GM23338 (cell line): ENCODE results near the gene DUSP1. TPM values are rescaled to one million over a fixed set of nuclear protein-coding genes. Genes with fewer than 3 reads are reported as not detected.

Source experiments
- ATAC-seq: fragments of 200-7000 bp; cut with Tn5 transposase; 3 replicates; pipeline ENCODE4 v1.9.1; 2020
- DNase-seq: peaks from one replicate; pipeline ENCODE4 v3.0.0-alpha.2; 2015; ENCODE audit warnings: low spot score
- H2AFZ ChIP-seq: fragments of 200-600 bp; sonication (generic); 2 replicates; pipeline ENCODE4 v1.8.0; 2016; ENCODE audit warnings: antibody characterized with exemption, mild to moderate bottlenecking, moderate library complexity
- H3F3A ChIP-seq: fragments of 200-600 bp; sonication (generic); replicated peaks from 2 replicates; pipeline ENCODE4 v1.8.0; 2017; ENCODE audit warnings: antibody characterized with exemption, mixed run types, low read depth
- H3K27ac ChIP-seq: fragments of 200-600 bp; sonication (generic); 2 replicates; pipeline ENCODE4 v1.6.1; 2016; ENCODE audit warnings: low read depth
- H3K27me3 ChIP-seq: fragments of 200-600 bp; sonication (generic); 2 replicates; pipeline ENCODE4 v1.8.0; 2016; ENCODE audit warnings: mild to moderate bottlenecking, mixed run types, moderate library complexity; ENCODE audit not compliant: insufficient read depth
- H3K36me3 ChIP-seq: fragments of 200-600 bp; sonication (generic); 2 replicates; pipeline ENCODE4 v1.8.0; 2016; ENCODE audit warnings: mild to moderate bottlenecking; ENCODE audit not compliant: insufficient read depth
- H3K4me1 ChIP-seq: fragments of 200-600 bp; sonication (generic); 2 replicates; pipeline ENCODE4 v1.8.0; 2016; ENCODE audit warnings: mild to moderate bottlenecking, moderate library complexity; ENCODE audit not compliant: insufficient read depth
- H3K4me2 ChIP-seq: fragments of 200-600 bp; sonication (generic); 2 replicates; pipeline ENCODE4 v1.7.1; 2017; ENCODE audit warnings: mixed run types
- H3K4me3 ChIP-seq: fragments of 200-600 bp; sonication (generic); 2 replicates; pipeline ENCODE4 v1.6.1; 2016; ENCODE audit warnings: mixed run types
- H3K79me2 ChIP-seq: fragments of 200-600 bp; sonication (generic); replicated peaks from 2 replicates; pipeline ENCODE4 v1.8.0; 2017; ENCODE audit warnings: mild to moderate bottlenecking; ENCODE audit not compliant: insufficient read depth
- H3K9me2 ChIP-seq: fragments of 200-600 bp; sonication (generic); 2 replicates; pipeline ENCODE4 v1.8.0; 2017; ENCODE audit not compliant: insufficient read depth
- H4K20me1 ChIP-seq: fragments of 200-600 bp; sonication (generic); replicated peaks from 2 replicates; pipeline ENCODE4 v1.8.0; 2017; ENCODE audit warnings: mild to moderate bottlenecking; ENCODE audit not compliant: insufficient read depth
- H3K27ac Mint-ChIP-seq: 2 replicates; pipeline ENCODE4 v1.8.0; 2020; ENCODE audit warnings: inconsistent platforms, mild to moderate bottlenecking, moderate library complexity, mixed read lengths
- H3K27me3 Mint-ChIP-seq: 3 replicates; pipeline ENCODE4 v1.8.0; 2022; ENCODE audit warnings: low read depth, mild to moderate bottlenecking, moderate library complexity, mixed read lengths, inconsistent platforms; ENCODE audit not compliant: insufficient read depth, poor library complexity
- H3K36me3 Mint-ChIP-seq: 3 replicates; pipeline ENCODE4 v1.8.0; 2021; ENCODE audit warnings: low read depth, mild to moderate bottlenecking, inconsistent platforms, moderate library complexity, mixed read lengths
- H3K4me1 Mint-ChIP-seq: 3 replicates; pipeline ENCODE4 v1.8.0; 2020; ENCODE audit warnings: mild to moderate bottlenecking, inconsistent platforms, mixed read lengths
- H3K4me3 Mint-ChIP-seq: 3 replicates; pipeline ENCODE4 v1.8.0; 2021; ENCODE audit warnings: moderate library complexity, mild to moderate bottlenecking, inconsistent platforms, mixed read lengths
- H3K9me3 Mint-ChIP-seq: 3 replicates; pipeline ENCODE4 v1.8.0; 2020; ENCODE audit warnings: moderate library complexity, mild to moderate bottlenecking, inconsistent platforms, mixed read lengths
- CREB1 ChIP-seq: fragments of 250-450 bp; sonication (Bioruptor Pico); IDR thresholded peaks from 2 replicates; pipeline ENCODE4 v1.5.0; 2020; ENCODE audit warnings: low read depth, mild to moderate bottlenecking, moderate library complexity
- CTCF ChIP-seq, 2 experiments: fragments of 200-600 bp in 1 of 2; sonication (generic) in 1 of 2; conservative IDR thresholded peaks; 2 replicates each; pipeline versions ENCODE4 v1.5.1 to v1.6.1; 2016 to 2017; ENCODE audit warnings: antibody characterized with exemption in 2 of 2, low read depth in 2 of 2, mild to moderate bottlenecking in 2 of 2, moderate library complexity in 1 of 2
- ETS1 ChIP-seq: IDR thresholded peaks from 2 replicates; pipeline ENCODE4 v1.6.1; 2016; ENCODE audit warnings: antibody characterized with exemption
- EZH2phosphoT487 ChIP-seq: fragments of 200-600 bp; sonication (generic); IDR thresholded peaks from one replicate; pipeline ENCODE4 v1.8.1; 2018; ENCODE audit warnings: antibody characterized with exemption; ENCODE audit not compliant: unreplicated experiment
- JUNB ChIP-seq: IDR thresholded peaks from one replicate; pipeline ENCODE4 v1.6.1; 2016; ENCODE audit warnings: antibody characterized with exemption; ENCODE audit not compliant: unreplicated experiment
- NANOG ChIP-seq: IDR thresholded peaks from 2 replicates; pipeline ENCODE4 v1.6.1; 2016; ENCODE audit warnings: antibody characterized with exemption, borderline replicate concordance
- POLR2AphosphoS5 ChIP-seq: IDR thresholded peaks from 2 replicates; pipeline ENCODE4 v1.6.1; 2016; ENCODE audit warnings: antibody characterized with exemption, low read depth
- STAT1 ChIP-seq: IDR thresholded peaks from one replicate; pipeline ENCODE4 v1.6.1; 2016; ENCODE audit warnings: antibody characterized with exemption; ENCODE audit not compliant: unreplicated experiment
- ZNF114 ChIP-seq: fragments of 250-450 bp; sonication (Bioruptor Pico); IDR thresholded peaks from 2 replicates; pipeline ENCODE4 v1.5.0; 2020; ENCODE audit warnings: mild to moderate bottlenecking, moderate library complexity
- ZNF331 ChIP-seq: fragments of 250-450 bp; sonication (Bioruptor Pico); IDR thresholded peaks from 2 replicates; pipeline ENCODE4 v1.5.0; 2020; ENCODE audit warnings: low read depth, mild to moderate bottlenecking, moderate library complexity
- ZNF462 ChIP-seq: fragments of 250-450 bp; sonication (Bioruptor Pico); IDR thresholded peaks from 2 replicates; pipeline ENCODE4 v1.5.0; 2020; ENCODE audit warnings: mild to moderate bottlenecking, moderate library complexity
- polyA plus RNA-seq: library from polyadenylated mRNA; unstranded; fragments of >200 nt; fragmentation: Nextera tagmentation; extraction: Ambion mirVana; gene quantifications from 2 replicates; pipeline ENCODE4 v1.2.1, GENCODE V29; 2016
- total RNA-seq: library from RNA; depleted of rRNA; stranded (reverse); fragments of >200 nt; shearing (Covaris generic); gene quantifications from 2 replicates; pipeline ENCODE4 v1.2.3, GENCODE V29; 2014

The DUSP1 gene
- total and polyA plus RNA-seq, 2 experiments from 2014 or later, result 9.7 to 17.2 TPM

GRCh38 chr5:172745838-172746237 lies 25.2 kb downstream of the DUSP1 start:
- no peak overlapping the region for H3K4me3 ChIP-seq
- H3K27me3 ChIP-seq, result peaks cover 25% of the 10 kb centered on the region
- peaks cover 15% of the 10 kb centered on the region; the same call in 1 of the 2 replicates for H3F3A ChIP-seq
- H3K4me1 Mint-ChIP-seq, result peaks cover 3% of the 10 kb centered on the region; the same call in 2 of the 3 replicates
- no peak overlapping the region for H3K4me2 ChIP-seq
- H3K9me3 Mint-ChIP-seq, result peaks cover 14% of the 10 kb centered on the region; the same call in 2 of the 3 replicates
- no peak overlapping the region for H3K27ac Mint-ChIP-seq
- no peak for DNase-seq
- no peaks in the 10 kb centered on the region for H3K9me2 ChIP-seq
- H3K4me1 ChIP-seq, result peaks cover 6% of the 10 kb centered on the region
- peaks cover 6% of the 10 kb centered on the region; the same call in 1 of the 3 replicates for H3K36me3 Mint-ChIP-seq
- H3K27ac ChIP-seq, result no peak overlapping the region
- TF ChIP-seq ZNF331 (CRISPR knock-in tag), result no peak
- TF ChIP-seq ZNF114 (CRISPR knock-in tag), result no peak
- TF ChIP-seq NANOG, result no peak
- TF ChIP-seq STAT1, result no peak
- TF ChIP-seq CREB1 (CRISPR knock-in tag), result no peak
- TF ChIP-seq ZNF462 (CRISPR knock-in tag), result no peak
- TF ChIP-seq JUNB, result no peak
- no peak for TF ChIP-seq ETS1
- no peak for TF ChIP-seq POLR2AphosphoS5
- TF ChIP-seq EZH2phosphoT487, result no peak
- TF ChIP-seq CTCF (conservative IDR thresholded peaks at IDR 0.05; ENCODE audit: low read depth in 2 of 2), result no peak
- H3K4me3 Mint-ChIP-seq, result no peak overlapping the region
- ATAC-seq, result no peak
- H3K79me2 ChIP-seq, result no peaks in the 10 kb centered on the region
- H3K36me3 ChIP-seq, result peaks cover 6% of the 10 kb centered on the region; the same call in 1 of the 2 replicates
- H3K27me3 Mint-ChIP-seq, result peaks cover 10% of the 10 kb centered on the region
- no peak overlapping the region for H2AFZ ChIP-seq
- no peaks in the 10 kb centered on the region for H4K20me1 ChIP-seq
